TTC549 (cell line): ENCODE results near the gene RGPD5.
"Not testable (repeated sequence)": the region's sequence is repeated elsewhere in the genome, so short reads cannot be mapped to it uniquely, and the experiment has no call there.

Experiments used
- FAIRE-seq: peaks from 2 replicates; lab custom pipeline; 2012; peaks lifted over from hg19 to GRCh38; lab: Jason Lieb, UNC

Gene RGPD5

DNA sequence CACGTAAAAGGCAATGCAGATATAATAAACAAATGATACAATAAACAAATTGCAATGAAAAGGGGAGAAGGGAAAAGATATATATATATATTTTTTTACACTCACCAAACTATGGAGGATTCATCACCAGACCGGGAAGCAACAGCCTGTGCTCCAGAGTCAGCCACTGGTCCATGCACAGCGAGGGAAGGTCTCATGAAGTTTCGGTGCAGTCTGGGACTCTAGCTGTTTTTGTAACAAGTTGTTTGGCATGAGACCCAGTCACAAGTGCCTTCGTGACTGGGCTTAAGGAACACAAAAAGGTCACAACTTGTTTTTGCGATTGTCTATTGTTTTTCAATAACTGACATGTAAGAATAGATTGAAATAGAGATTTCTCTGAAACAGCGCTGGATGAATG is 99.6 kb downstream of the RGPD5 start:
- not testable (repeated sequence) for FAIRE-seq

- FAIRE-seq, result not testable (repeated sequence)
These were observed 100.0 kb downstream of the RGPD5 start for GRCh38 chr2:109894141-109894540.

- FAIRE-seq, result not testable (repeated sequence)
These were observed 101.2 kb downstream of the RGPD5 start for GRCh38 chr2:109895090-109895869.

DNA sequence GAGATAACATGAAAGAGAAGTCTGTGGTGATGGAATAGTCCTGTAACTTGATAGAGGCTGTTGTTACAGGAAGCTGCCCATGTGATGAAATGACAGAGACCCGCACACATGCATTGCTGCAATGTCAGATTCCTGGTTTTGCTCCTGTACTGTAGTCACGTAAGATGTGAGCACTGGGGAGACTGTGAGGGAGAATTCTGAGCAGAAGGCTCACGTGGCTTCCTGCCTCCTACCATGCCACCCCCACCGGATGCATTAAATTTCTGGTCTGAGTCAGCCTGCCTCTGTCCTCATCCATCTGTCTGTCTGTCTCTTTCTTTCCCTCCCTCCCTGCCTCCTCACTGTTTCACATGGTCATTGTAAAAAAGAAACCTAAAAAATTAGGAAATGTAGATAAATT is 102.1 kb downstream of the RGPD5 start:
- not testable (repeated sequence) for FAIRE-seq

DNA sequence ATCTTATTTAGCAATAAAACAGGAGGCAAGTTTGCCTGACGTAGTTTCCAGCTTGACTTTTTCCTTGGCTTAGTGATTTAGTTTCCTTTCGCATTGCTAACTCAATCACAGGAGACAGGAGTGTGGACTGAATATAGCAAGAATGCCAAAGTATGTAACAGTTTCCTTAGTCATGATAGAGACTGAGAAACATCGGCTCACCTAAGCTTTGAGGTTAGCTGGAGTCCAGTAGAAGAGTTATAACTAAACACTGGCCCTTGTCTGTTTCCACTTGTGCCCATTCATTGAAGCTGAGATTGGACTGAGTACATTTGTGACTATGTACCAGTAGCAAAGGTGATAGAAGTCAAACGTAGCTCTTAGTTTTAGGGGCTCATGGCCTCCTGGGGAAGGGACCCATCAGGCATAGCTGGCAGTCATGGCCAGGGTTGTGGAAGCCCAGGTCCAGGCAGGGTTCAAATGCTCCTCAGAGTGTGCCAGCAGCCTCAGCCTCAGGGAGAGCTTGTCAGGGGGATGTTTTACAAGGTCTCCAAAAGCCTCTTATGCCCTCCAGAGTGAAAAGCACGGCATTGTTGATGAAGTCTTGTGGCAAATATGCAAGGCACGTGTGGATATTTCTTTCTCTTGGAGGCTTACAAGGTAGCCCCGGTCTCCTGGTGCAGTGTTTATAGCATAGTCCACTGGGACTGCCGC is 103.8 kb downstream of the RGPD5 start:
- not testable (repeated sequence) for FAIRE-seq

- not testable (repeated sequence) for FAIRE-seq
These were observed 104.6 kb downstream of the RGPD5 start, which contains the start of gene LIMS3 for GRCh38 chr2:109898462-109899336. TSS of gene LIMS3 (plus strand) at chr2:109898688. CDS start at chr2:109898729, 41 bp downstream.

GRCh38 chr2:109905796-109906195 is 111.7 kb downstream of the RGPD5 start:
- FAIRE-seq, result not testable (repeated sequence)
